SK-N-SH (cell line): ENCODE data around the gene NOC2L. TPM values are rescaled to one million over a fixed set of nuclear protein-coding genes. Genes with fewer than 3 reads are reported as not detected.

Source experiments
- CTCF ChIA-PET: fragments of 300-600, 350-600 bp; formaldehyde crosslinking; extraction: SDS; loops from one replicate; lab custom pipeline; 2021; lab: Yijun Ruan, JAX
- POLR2A ChIA-PET: fragments of 350-600 bp; sonication (Branson Sonifier 250); formaldehyde crosslinking; extraction: SDS; loops from one replicate; lab custom pipeline; 2020; ENCODE audit warnings: antibody characterized with exemption, inconsistent platforms; lab: Yijun Ruan, JAX
- DNase-seq: peaks from one replicate; pipeline ENCODE4 v3.0.0; 2012
- H2AFZ ChIP-seq: fragments of 200-600 bp; sonication (generic); 2 replicates; pipeline ENCODE4 v1.8.1; 2016; ENCODE audit warnings: antibody characterized with exemption, mild to moderate bottlenecking, low read depth
- H3F3A ChIP-seq: fragments of 200-600 bp; sonication (generic); replicated peaks from 2 replicates; pipeline ENCODE3; 2016; ENCODE audit warnings: antibody characterized with exemption, mild to moderate bottlenecking; ENCODE audit not compliant: insufficient read depth
- H3K27ac ChIP-seq, 2 experiments: fragments of 200-500 bp in 1 of 2; fragments of 200-600 bp in 1 of 2; sonication (Bioruptor generic) in 1 of 2; sonication (generic), shearing (Covaris generic) in 1 of 2; 2 replicates each; pipeline versions ENCODE4 v1.5.1 to v1.6.1; 2014 to 2016; ENCODE audit warnings: low read depth in 2 of 2, inconsistent platforms in 1 of 2, low read length in 1 of 2, mild to moderate bottlenecking in 1 of 2, mixed read lengths in 1 of 2
- H3K27me3 ChIP-seq: fragments of 200-600 bp; sonication (generic), shearing (Covaris generic); 2 replicates; pipeline ENCODE4 v1.6.1; 2016; ENCODE audit warnings: mixed run types; ENCODE audit not compliant: insufficient read depth
- H3K36me3 ChIP-seq, 2 experiments: fragments of 200-500 bp in 1 of 2; fragments of 200-600 bp in 1 of 2; sonication (Bioruptor generic) in 1 of 2; sonication (generic) in 1 of 2; replicated peaks in 1 of 2; 2 replicates each; pipeline versions ENCODE3 to v1.5.1; 2014 to 2016; ENCODE audit warnings: low read length in 1 of 2, mild to moderate bottlenecking in 1 of 2; ENCODE audit not compliant: insufficient read depth in 2 of 2, control insufficient read depth in 1 of 2
- H3K4me1 ChIP-seq, 2 experiments: fragments of 200-500 bp in 1 of 2; fragments of 200-600 bp in 1 of 2; sonication (Bioruptor generic) in 1 of 2; sonication (generic), shearing (Covaris generic) in 1 of 2; 2 replicates each; pipeline versions ENCODE4 v1.5.1 to v1.6.1; 2014 to 2016; ENCODE audit warnings: low read depth in 1 of 2, low read length in 1 of 2, mixed run types in 1 of 2; ENCODE audit not compliant: insufficient read depth in 2 of 2, control insufficient read depth in 1 of 2
- H3K4me2 ChIP-seq: fragments of 200-600 bp; sonication (generic), shearing (Covaris generic); 2 replicates; pipeline ENCODE4 v1.6.1; 2017; ENCODE audit warnings: mixed run types
- H3K4me3 ChIP-seq, 2 experiments: fragments of 200-500 bp in 1 of 2; fragments of 200-600 bp in 1 of 2; sonication (Bioruptor generic) in 1 of 2; sonication (generic), shearing (Covaris generic) in 1 of 2; 2 replicates each; pipeline versions ENCODE4 v1.5.1 to v1.8.1; 2014 to 2016; ENCODE audit warnings: low read depth in 2 of 2, inconsistent platforms in 1 of 2, low read length in 1 of 2, mild to moderate bottlenecking in 1 of 2, mixed read lengths in 1 of 2, moderate library complexity in 1 of 2
- H3K79me2 ChIP-seq: fragments of 200-600 bp; sonication (generic); 2 replicates; pipeline ENCODE4 v1.8.1; 2017; ENCODE audit warnings: mild to moderate bottlenecking; ENCODE audit not compliant: insufficient read depth
- H3K9ac ChIP-seq: fragments of 200-600 bp; sonication (generic); 2 replicates; pipeline ENCODE4 v1.6.1; 2017; ENCODE audit warnings: mixed run types
- H3K9me2 ChIP-seq: fragments of 200-600 bp; sonication (generic); 2 replicates; pipeline ENCODE4 v1.6.1; 2017; ENCODE audit warnings: mixed run types
- H3K9me3 ChIP-seq: fragments of 200-600 bp; sonication (generic); 2 replicates; pipeline ENCODE4 v1.6.1; 2017; ENCODE audit warnings: mixed run types, mild to moderate bottlenecking, moderate library complexity
- H4K20me1 ChIP-seq: fragments of 200-600 bp; sonication (generic); 2 replicates; pipeline ENCODE4 v1.6.1; 2017; ENCODE audit warnings: mild to moderate bottlenecking, mixed run types; ENCODE audit not compliant: insufficient read depth
- CHD2 ChIP-seq: fragments of 150-350 bp; IDR thresholded peaks from 2 replicates; pipeline ENCODE4 v1.6.1; 2018; ENCODE audit warnings: low read length; ENCODE audit not compliant: partially characterized antibody
- ELF1 ChIP-seq: IDR thresholded peaks from 2 replicates; pipeline ENCODE4 v1.4.0; 2012
- EZH2phosphoT487 ChIP-seq: fragments of 200-600 bp; sonication (generic); IDR thresholded peaks from 2 replicates; pipeline ENCODE4 v1.6.1; 2017; ENCODE audit warnings: low read depth, mixed run types, mild to moderate bottlenecking, antibody characterized with exemption, moderate library complexity, borderline replicate concordance
- FOSL2 ChIP-seq: IDR thresholded peaks from 2 replicates; pipeline ENCODE4 v1.4.0; 2012; ENCODE audit warnings: low read depth, mild to moderate bottlenecking, moderate library complexity, borderline replicate concordance
- FOXM1 ChIP-seq: IDR thresholded peaks from 2 replicates; pipeline ENCODE4 v1.4.0; 2012; ENCODE audit warnings: low read depth, mild to moderate bottlenecking
- GATA2 ChIP-seq: sonication (generic); formaldehyde crosslinking; IDR thresholded peaks from 2 replicates; pipeline ENCODE4 v1.5.0; 2020; ENCODE audit warnings: mild to moderate bottlenecking, missing genetic modification reagents
- JUND ChIP-seq: IDR thresholded peaks from 2 replicates; pipeline ENCODE4 v1.4.0; 2012
- MXI1 ChIP-seq: IDR thresholded peaks from 2 replicates; pipeline ENCODE4 v1.6.1; 2012; ENCODE audit warnings: mild to moderate bottlenecking, low read depth, low read length, improper control_type of control experiment
- NFIC ChIP-seq: IDR thresholded peaks from 2 replicates; pipeline ENCODE4 v1.4.0; 2012; ENCODE audit warnings: borderline replicate concordance
- NRF1 ChIP-seq: IDR thresholded peaks from 2 replicates; pipeline ENCODE4 v1.6.1; 2012; ENCODE audit warnings: low read depth, mild to moderate bottlenecking, low read length
- POLR2AphosphoS5 ChIP-seq: IDR thresholded peaks from 2 replicates; pipeline ENCODE4 v1.6.1; 2012; ENCODE audit warnings: low read depth, low read length
- RAD21 ChIP-seq: IDR thresholded peaks from 2 replicates; pipeline ENCODE4 v1.6.1; 2012; ENCODE audit warnings: mild to moderate bottlenecking, low read length
- RCOR1 ChIP-seq: fragments of 150-350 bp; IDR thresholded peaks from 2 replicates; pipeline ENCODE4 v1.6.1; 2017; ENCODE audit warnings: antibody characterized with exemption, low read length
- RFX5 ChIP-seq: IDR thresholded peaks from 2 replicates; pipeline ENCODE4 v1.6.1; 2012; ENCODE audit warnings: mild to moderate bottlenecking, improper control_type of control experiment, low read length
- RXRA ChIP-seq: IDR thresholded peaks from 2 replicates; pipeline ENCODE4 v1.4.0; 2012; ENCODE audit warnings: low read depth, mild to moderate bottlenecking, borderline replicate concordance
- SIN3A ChIP-seq: IDR thresholded peaks from 2 replicates; pipeline ENCODE4 v1.6.1; 2012; ENCODE audit warnings: low read depth, mild to moderate bottlenecking, low read length, moderate library complexity, borderline replicate concordance
- SMC3 ChIP-seq: IDR thresholded peaks from 2 replicates; pipeline ENCODE4 v1.6.1; 2012; ENCODE audit warnings: low read depth, low read length, improper control_type of control experiment
- TAF1 ChIP-seq: IDR thresholded peaks from 2 replicates; pipeline ENCODE4 v1.6.1; 2012; ENCODE audit warnings: low read depth, mild to moderate bottlenecking, low read length, moderate library complexity, borderline replicate concordance
- TEAD4 ChIP-seq: IDR thresholded peaks from 2 replicates; pipeline ENCODE4 v1.4.0; 2012; ENCODE audit warnings: mild to moderate bottlenecking, borderline replicate concordance; ENCODE audit not compliant: insufficient read depth
- YY1 ChIP-seq: IDR thresholded peaks from 2 replicates; pipeline ENCODE4 v1.4.0; 2012; ENCODE audit warnings: low read depth, mild to moderate bottlenecking
- WGBS: methylation state at CpG from one replicate; pipeline ENCODE4 v1.1.6; 2017; ENCODE audit warnings: low lambda C conversion rate; 5-methylcytosine and 5-hydroxymethylcytosine counted together
- polyA plus RNA-seq, 3 experiments: library from polyadenylated mRNA; depleted of rRNA; stranded (reverse); fragments of >200 nt; gene quantifications; 2 replicates each; pipeline ENCODE4 v1.2.3, GENCODE V29; 2012
- TF ChIP-seq, protein P1 (sequence below): IDR thresholded peaks from 2 replicates; pipeline ENCODE4 v1.4.0; 2012; ENCODE audit warnings: low read depth
- TF ChIP-seq, protein P2 (sequence below): IDR thresholded peaks from 2 replicates; pipeline ENCODE4 v1.6.1; 2012; ENCODE audit warnings: mild to moderate bottlenecking, low read depth, low read length, moderate library complexity
- TF ChIP-seq, protein P3 (sequence below): fragments of 150-350 bp; IDR thresholded peaks from 2 replicates; pipeline ENCODE4 v1.6.1; 2016; ENCODE audit warnings: mild to moderate bottlenecking, low read depth, low read length
- TF ChIP-seq, protein P4 (sequence below): IDR thresholded peaks from 2 replicates; pipeline ENCODE4; 2012
- TF ChIP-seq, protein P5 (sequence below): fragments of 150-350 bp; IDR thresholded peaks from 2 replicates; pipeline ENCODE4 v1.6.1; 2017; ENCODE audit warnings: antibody characterized with exemption, low read length, low read depth, borderline replicate concordance

NOC2L gene
- polyA plus RNA-seq, 1 of the 3 experiments (the other 2 are of a cell fraction), result 124 TPM

DNA sequence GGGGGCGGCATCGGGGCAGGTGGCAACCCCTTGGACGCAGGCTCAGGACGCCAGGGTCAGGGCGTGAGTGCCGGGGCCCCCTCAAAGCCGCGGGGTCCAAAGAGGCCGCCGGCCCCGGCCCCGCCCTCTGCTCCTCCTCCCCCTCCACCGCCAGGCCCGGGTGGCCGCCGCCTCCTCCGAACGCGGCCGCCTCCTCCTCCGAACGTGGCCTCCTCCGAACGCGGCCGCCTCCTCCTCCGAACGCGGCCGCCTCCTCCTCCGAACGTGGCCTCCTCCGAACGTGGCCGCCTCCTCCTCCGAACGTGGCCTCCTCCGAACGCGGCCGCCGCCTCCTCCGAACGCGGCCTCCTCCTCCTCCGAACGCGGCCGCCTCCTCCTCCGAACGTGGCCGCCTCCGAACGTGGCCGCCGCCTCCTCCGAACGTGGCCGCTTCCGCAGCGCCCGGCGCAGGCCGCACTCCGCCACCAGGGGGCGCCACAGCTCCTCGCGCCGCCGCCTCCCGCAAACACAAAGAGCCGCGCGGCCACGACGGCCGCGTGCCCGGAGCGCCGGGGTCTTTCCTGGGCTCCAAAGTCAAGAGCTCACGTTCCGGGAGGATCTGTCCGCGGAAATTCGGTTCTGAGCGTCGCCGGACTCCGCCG, 54.6 kb downstream of the NOC2L start:
- H3K27me3 ChIP-seq, result no peaks in the 10 kb centered on the region
- ChIA-PET POLR2A (interaction anchor here (0.7 to 2.4 kb wide), 5 partner anchors 15 to 72 kb away, joined by 4 to 13 read pairs (median 6); no protein-coding TSS in a partner anchor), CTCF (interaction anchor here (0.7 to 4.7 kb wide), 26 partner anchors 9 to 100 kb away, joined by 3 to 125 read pairs (median 7); partner anchors contain the start of genes NOC2L and SAMD11)
- peak; percentile 93 for DNase-seq
- no peak overlapping the region; a peak in 1 of 4 replicates for H3K27ac ChIP-seq
- H3K4me3 ChIP-seq, result peak overlapping the region; percentile 42 to 44; a peak in 3 of 4 replicates
- H4K20me1 ChIP-seq, result no peaks in the 10 kb centered on the region
- no peaks in the 10 kb centered on the region for H3K36me3 ChIP-seq
- H3F3A ChIP-seq, result no peaks in the 10 kb centered on the region
- H3K9me3 ChIP-seq, result no peaks in the 10 kb centered on the region
- no peaks in the 10 kb centered on the region for H3K9me2 ChIP-seq
- H2AFZ ChIP-seq, result no peak overlapping the region
- H3K4me1 ChIP-seq, result peaks cover 0 to 18% of the 10 kb centered on the region in 2 experiments; a peak in 1 of 4 replicates
- no peaks in the 10 kb centered on the region for H3K79me2 ChIP-seq
- H3K9ac ChIP-seq, result no peak overlapping the region
- WGBS, result 0% methylated on average over 10 of the region's 91 CpGs
- H3K4me2 ChIP-seq, result peak overlapping the region; percentile 24; the same call in 1 of the 2 replicates
- TF ChIP-seq TEAD4 (no peak), RXRA (no peak), SMC3 (peak; percentile 80), TAF1 (peak; percentile 61; the same call in 1 of the 2 replicates), RAD21 (peak; percentile 82), SIN3A (no peak), FOXM1 (no peak), EZH2phosphoT487 (no peak), RCOR1 (no peak; the same call in 1 of the 2 replicates), ELF1 (no peak), POLR2AphosphoS5 (no peak), NFIC (no peak), MXI1 (peak; percentile 83), NRF1 (peak; percentile 29; the same call in 1 of the 2 replicates), JUND (no peak), GATA2 (CRISPR knock-in tag) (no peak), RFX5 (no peak), CHD2 (no peak), YY1 (peak; percentile 36; the same call in 1 of the 2 replicates), FOSL2 (no peak)
- TF ChIP-seq, protein P1, sequence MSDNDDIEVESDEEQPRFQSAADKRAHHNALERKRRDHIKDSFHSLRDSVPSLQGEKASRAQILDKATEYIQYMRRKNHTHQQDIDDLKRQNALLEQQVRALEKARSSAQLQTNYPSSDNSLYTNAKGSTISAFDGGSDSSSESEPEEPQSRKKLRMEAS, result peak; percentile 56; the same call in 1 of the 2 replicates
- TF ChIP-seq, protein P2, sequence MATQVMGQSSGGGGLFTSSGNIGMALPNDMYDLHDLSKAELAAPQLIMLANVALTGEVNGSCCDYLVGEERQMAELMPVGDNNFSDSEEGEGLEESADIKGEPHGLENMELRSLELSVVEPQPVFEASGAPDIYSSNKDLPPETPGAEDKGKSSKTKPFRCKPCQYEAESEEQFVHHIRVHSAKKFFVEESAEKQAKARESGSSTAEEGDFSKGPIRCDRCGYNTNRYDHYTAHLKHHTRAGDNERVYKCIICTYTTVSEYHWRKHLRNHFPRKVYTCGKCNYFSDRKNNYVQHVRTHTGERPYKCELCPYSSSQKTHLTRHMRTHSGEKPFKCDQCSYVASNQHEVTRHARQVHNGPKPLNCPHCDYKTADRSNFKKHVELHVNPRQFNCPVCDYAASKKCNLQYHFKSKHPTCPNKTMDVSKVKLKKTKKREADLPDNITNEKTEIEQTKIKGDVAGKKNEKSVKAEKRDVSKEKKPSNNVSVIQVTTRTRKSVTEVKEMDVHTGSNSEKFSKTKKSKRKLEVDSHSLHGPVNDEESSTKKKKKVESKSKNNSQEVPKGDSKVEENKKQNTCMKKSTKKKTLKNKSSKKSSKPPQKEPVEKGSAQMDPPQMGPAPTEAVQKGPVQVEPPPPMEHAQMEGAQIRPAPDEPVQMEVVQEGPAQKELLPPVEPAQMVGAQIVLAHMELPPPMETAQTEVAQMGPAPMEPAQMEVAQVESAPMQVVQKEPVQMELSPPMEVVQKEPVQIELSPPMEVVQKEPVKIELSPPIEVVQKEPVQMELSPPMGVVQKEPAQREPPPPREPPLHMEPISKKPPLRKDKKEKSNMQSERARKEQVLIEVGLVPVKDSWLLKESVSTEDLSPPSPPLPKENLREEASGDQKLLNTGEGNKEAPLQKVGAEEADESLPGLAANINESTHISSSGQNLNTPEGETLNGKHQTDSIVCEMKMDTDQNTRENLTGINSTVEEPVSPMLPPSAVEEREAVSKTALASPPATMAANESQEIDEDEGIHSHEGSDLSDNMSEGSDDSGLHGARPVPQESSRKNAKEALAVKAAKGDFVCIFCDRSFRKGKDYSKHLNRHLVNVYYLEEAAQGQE, result no peak
- TF ChIP-seq, protein P3, sequence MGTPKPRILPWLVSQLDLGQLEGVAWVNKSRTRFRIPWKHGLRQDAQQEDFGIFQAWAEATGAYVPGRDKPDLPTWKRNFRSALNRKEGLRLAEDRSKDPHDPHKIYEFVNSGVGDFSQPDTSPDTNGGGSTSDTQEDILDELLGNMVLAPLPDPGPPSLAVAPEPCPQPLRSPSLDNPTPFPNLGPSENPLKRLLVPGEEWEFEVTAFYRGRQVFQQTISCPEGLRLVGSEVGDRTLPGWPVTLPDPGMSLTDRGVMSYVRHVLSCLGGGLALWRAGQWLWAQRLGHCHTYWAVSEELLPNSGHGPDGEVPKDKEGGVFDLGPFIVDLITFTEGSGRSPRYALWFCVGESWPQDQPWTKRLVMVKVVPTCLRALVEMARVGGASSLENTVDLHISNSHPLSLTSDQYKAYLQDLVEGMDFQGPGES, result no peak
- TF ChIP-seq, protein P4, sequence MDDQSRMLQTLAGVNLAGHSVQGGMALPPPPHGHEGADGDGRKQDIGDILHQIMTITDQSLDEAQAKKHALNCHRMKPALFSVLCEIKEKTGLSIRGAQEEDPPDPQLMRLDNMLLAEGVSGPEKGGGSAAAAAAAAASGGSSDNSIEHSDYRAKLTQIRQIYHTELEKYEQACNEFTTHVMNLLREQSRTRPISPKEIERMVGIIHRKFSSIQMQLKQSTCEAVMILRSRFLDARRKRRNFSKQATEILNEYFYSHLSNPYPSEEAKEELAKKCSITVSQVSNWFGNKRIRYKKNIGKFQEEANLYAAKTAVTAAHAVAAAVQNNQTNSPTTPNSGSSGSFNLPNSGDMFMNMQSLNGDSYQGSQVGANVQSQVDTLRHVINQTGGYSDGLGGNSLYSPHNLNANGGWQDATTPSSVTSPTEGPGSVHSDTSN, result no peak
- TF ChIP-seq, protein P5, sequence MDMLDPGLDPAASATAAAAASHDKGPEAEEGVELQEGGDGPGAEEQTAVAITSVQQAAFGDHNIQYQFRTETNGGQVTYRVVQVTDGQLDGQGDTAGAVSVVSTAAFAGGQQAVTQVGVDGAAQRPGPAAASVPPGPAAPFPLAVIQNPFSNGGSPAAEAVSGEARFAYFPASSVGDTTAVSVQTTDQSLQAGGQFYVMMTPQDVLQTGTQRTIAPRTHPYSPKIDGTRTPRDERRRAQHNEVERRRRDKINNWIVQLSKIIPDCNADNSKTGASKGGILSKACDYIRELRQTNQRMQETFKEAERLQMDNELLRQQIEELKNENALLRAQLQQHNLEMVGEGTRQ, result no peak
